Right ventricle myocardium superior (tissue), 1 donor: ENCODE results near the gene COG2. TPM values are rescaled to one million over a fixed set of nuclear protein-coding genes. Genes with fewer than 3 reads are reported as not detected.

Experiments used
- ATAC-seq: fragments of 200-7000 bp; cut with Tn5 transposase; one replicate; pipeline ENCODE4 v1.9.1; 2020; ENCODE audit warnings: mild to moderate bottlenecking; ENCODE audit not compliant: poor library complexity
- DNase-seq: peaks from one replicate; pipeline ENCODE4 v3.0.0-alpha.2; 2020
- intact Hi-C: fragments of 100-400 bp; cut with DNase I; formaldehyde crosslinking; loops from one replicate; pipeline ENCODE4 v1.11.2; 2022
- total RNA-seq: library from RNA; stranded (reverse); fragmentation: NEBNext Ultra II Directional; extraction: Animal tissue kit (Norgen Biotek cat#: 25700); gene quantifications from one replicate; pipeline ENCODE4 v1.2.1, GENCODE V29; 2021
- donor health status: DM: no; HTN: yes; CAD: no; lungs with severe emphysema.

The COG2 gene
- total RNA-seq, 1 donor from 2014 or later: 24.6 TPM

GRCh38 chr1:230735447-230735846 lies 93.2 kb downstream of the COG2 start:
- intact Hi-C loops: no loop called here
- ATAC-seq (no peak), DNase-seq (no peak)

- intact Hi-C loops: no loop called here
These were observed 95.5 kb downstream of the COG2 start for GRCh38 chr1:230737622-230738262.

GRCh38 chr1:230739564-230740290 lies 97.4 kb downstream of the COG2 start:
- ATAC-seq (no peak), DNase-seq (no peak)
- intact Hi-C loops: no loop called here

More at GRCh38 chr1:230737622-230738262, 95.5 kb downstream of the COG2 start:
- ATAC-seq (no peak), DNase-seq (no peak)

Other genes with a start within 250 kb of the COG2 start
- gene PGBD5, start 216.1 kb upstream of the COG2 start, total RNA-seq: 12.8 TPM
- gene AGT, start 71.6 kb downstream of the COG2 start, total RNA-seq: 56.2 TPM
- 0.83 TPM for gene CAPN9, start 104.9 kb downstream of the COG2 start, total RNA-seq
- gene C1orf198, start 226.0 kb downstream of the COG2 start, total RNA-seq: 43.1 TPM